Testis (tissue), 2 donors: ENCODE results near the gene CHIC1.

ENCODE experiments used
- CTCF ChIP-seq, 3 experiments: fragments of 450-650 bp in 2 of 3; fragments of 200-600 bp in 1 of 3; sonication (generic) in 1 of 3; IDR thresholded peaks; one replicate each; pipeline ENCODE4 v1.5.1; 2016 to 2019; ENCODE audit warnings: antibody characterized with exemption in 3 of 3, mild to moderate bottlenecking in 2 of 3, moderate library complexity in 1 of 3
- POLR2A ChIP-seq: fragments of 450-650 bp; IDR thresholded peaks from one replicate; pipeline ENCODE4 v1.6.1; 2017; ENCODE audit warnings: antibody characterized with exemption, mild to moderate bottlenecking, moderate library complexity

GRCh38 chrX:73563738-73564068 lies 706 bp downstream of the CHIC1 start:
- no peak for TF ChIP-seq CTCF (IDR thresholded peaks at IDR 0.05)
- TF ChIP-seq POLR2A = no peak
